Keratinocyte (primary cell): ENCODE data around the gene PCBD1.

Source experiments
- CTCF ChIP-seq, 3 experiments: IDR thresholded peaks in 1 of 3; conservative IDR thresholded peaks in 1 of 3; optimal IDR thresholded peaks in 1 of 3; 2 replicates in 2 of 3; 3 replicates in 1 of 3; pipeline versions ENCODE3 to v1.5.1; 2011; ENCODE audit warnings: low read length in 3 of 3, mild to moderate bottlenecking in 3 of 3, moderate library complexity in 2 of 3, control low read depth in 1 of 3, inconsistent platforms in 1 of 3; ENCODE audit not compliant: insufficient read depth in 2 of 3; ENCODE audit errors: extremely low read depth in 1 of 3
- EZH2 ChIP-seq: IDR thresholded peaks from one replicate; pipeline ENCODE4 v1.6.1; 2012; ENCODE audit warnings: inconsistent platforms, mild to moderate bottlenecking, low read length, moderate library complexity

- TF ChIP-seq CTCF (optimal IDR thresholded peaks at IDR 0.05 in 1 of 3, IDR thresholded peaks at IDR 0.05 in 1 of 3, conservative IDR thresholded peaks at IDR 0.05 in 1 of 3; ENCODE audit: extremely low read depth in 1 of 3, insufficient read depth in 2 of 3, low read length in 3 of 3) (peak; percentile 90 to 96 (median 94)), EZH2 (no peak)
Observed at GRCh38 chr10:70903262-70903921, 15.0 kb upstream of the PCBD1 start.
